H1 (cell line): Measurements from ENCODE around the gene ANKRD6. TPM values are rescaled to one million over a fixed set of nuclear protein-coding genes. Genes with fewer than 3 reads are reported as not detected.

Experiments used
- CREB1 ChIP-seq: IDR thresholded peaks from 2 replicates; pipeline ENCODE4 v1.6.1; 2012; ENCODE audit warnings: inconsistent platforms
- KDM5A ChIP-seq: fragments of 200-600 bp; IDR thresholded peaks from 2 replicates; pipeline ENCODE4 v1.7.1; 2012; ENCODE audit warnings: mild to moderate bottlenecking, low read length, inconsistent platforms, mixed read lengths
- USF2 ChIP-seq: IDR thresholded peaks from 2 replicates; pipeline ENCODE4 v1.6.1; 2011; ENCODE audit warnings: low read length, improper control_type of control experiment
- polyA plus RNA-seq, 7 experiments: library from polyadenylated mRNA; depleted of rRNA in 3 of 7; stranded (reverse) in 5 of 7; unstranded in 2 of 7; fragments of >200 nt in 5 of 7; fragments of 200-250 nt in 2 of 7; gene quantifications; 1 replicate in 5 of 7; 2 replicates in 1 of 7; 4 replicates in 1 of 7; pipeline versions ENCODE4 v1.2.1 to v1.2.3, GENCODE V29; 2011 to 2013; ENCODE audit warnings: missing spikeins in 2 of 7, mixed read lengths in 2 of 7
- total RNA-seq: library from RNA; stranded (reverse); fragmentation: NEBNext Ultra II Directional; extraction: Animal tissue kit (Norgen Biotek cat#: 25700); gene quantifications from 2 replicates; pipeline ENCODE4 v1.2.1, GENCODE V29; 2021

The ANKRD6 gene
- total and polyA plus RNA-seq, 2 of the 8 experiments (the other 6 are each of a cell fraction or from before 2014, with no cell fraction given) = 5.9 to 12.8 TPM

- no peak for TF ChIP-seq KDM5A
- no peak for TF ChIP-seq CREB1
- TF ChIP-seq USF2 = no peak
- TF ChIP-seq, all 59 proteins: peak for 0
Observed at GRCh38 chr6:89393659-89394058, 39.3 kb upstream of the ANKRD6 start (continued).
